Retinal pigment epithelial cell (primary cell): ENCODE measurements around the gene TSHZ3.

Source experiments
- DNase-seq: peaks from one replicate; pipeline ENCODE4 v3.0.0-alpha.2; 2010; ENCODE audit warnings: low read depth
- H3K4me3 ChIP-seq: 2 replicates; pipeline ENCODE4 v1.5.1; 2011; ENCODE audit warnings: mild to moderate bottlenecking, low read length, control low read depth, moderate library complexity
- CTCF ChIP-seq: conservative IDR thresholded peaks from 2 replicates; pipeline ENCODE4 v1.5.1; 2011; ENCODE audit warnings: low read depth, low read length, control low read depth, inconsistent platforms

TSHZ3 gene

GRCh38 chr19:31299665-31300064 lies 49.6 kb downstream of the TSHZ3 start:
- H3K4me3 ChIP-seq: no peak overlapping the region
- no peak for TF ChIP-seq CTCF
- no peak for DNase-seq

- TF ChIP-seq CTCF: no peak
- no peak overlapping the region for H3K4me3 ChIP-seq
- DNase-seq: no peak
These were observed 51.2 kb downstream of the TSHZ3 start for GRCh38 chr19:31297991-31298390.

GRCh38 chr19:31296741-31297390 lies 52.4 kb downstream of the TSHZ3 start:
- no peak for TF ChIP-seq CTCF

GRCh38 chr19:31294189-31294588 lies 55.0 kb downstream of the TSHZ3 start:
- H3K4me3 ChIP-seq: no peak overlapping the region
- no peak for TF ChIP-seq CTCF
- no peak for DNase-seq

More at GRCh38 chr19:31296741-31297390, 52.4 kb downstream of the TSHZ3 start:
- no peak for DNase-seq
- H3K4me3 ChIP-seq: no peak overlapping the region

- no peak overlapping the region for H3K4me3 ChIP-seq
- TF ChIP-seq CTCF: no peak
- no peak for DNase-seq
These were observed 56.5 kb downstream of the TSHZ3 start for GRCh38 chr19:31292639-31293185.

GRCh38 chr19:31290931-31291590 lies 58.2 kb downstream of the TSHZ3 start:
- no peak for TF ChIP-seq CTCF
- DNase-seq: no peak
- no peak overlapping the region for H3K4me3 ChIP-seq

GRCh38 chr19:31289976-31290375 lies 59.3 kb downstream of the TSHZ3 start:
- no peak for TF ChIP-seq CTCF
- no peak overlapping the region for H3K4me3 ChIP-seq
- DNase-seq: no peak
